HL-60 (cell line): ENCODE measurements around the gene RAP1B.

Experiments
- DNase-seq, 2 experiments: peaks; one replicate each; pipeline ENCODE4 v3.0.0-alpha.2; 2010 to 2020; ENCODE audit warnings: low read depth in 1 of 2, low spot score in 1 of 2
- H3K27ac ChIP-seq: fragments of 250-450 bp; sonication (Bioruptor Pico); replicated peaks from 2 replicates; pipeline ENCODE4 v1.5.1; 2020; ENCODE audit warnings: mild to moderate bottlenecking, moderate library complexity
- H3K27me3 ChIP-seq: fragments of 250-450 bp; sonication (Bioruptor Pico); 2 replicates; pipeline ENCODE4 v1.5.1; 2021; ENCODE audit warnings: mild to moderate bottlenecking, moderate library complexity; ENCODE audit not compliant: insufficient read depth, poor library complexity, severe bottlenecking
- H3K4me3 ChIP-seq: replicated peaks from 2 replicates; pipeline ENCODE4 v1.5.1; 2011; ENCODE audit warnings: mild to moderate bottlenecking, control low read depth, low read length; ENCODE audit not compliant: insufficient read depth
- GABPA ChIP-seq: IDR thresholded peaks from 2 replicates; pipeline ENCODE4 v1.6.1; 2012; ENCODE audit warnings: low read depth
- POLR2AphosphoS5 ChIP-seq: IDR thresholded peaks from 2 replicates; pipeline ENCODE4 v1.6.1; 2012; ENCODE audit warnings: low read depth
- SPI1 ChIP-seq: IDR thresholded peaks from 2 replicates; pipeline ENCODE4 v1.6.1; 2012; ENCODE audit warnings: low read depth, mild to moderate bottlenecking, borderline replicate concordance
- TF ChIP-seq, protein P1 (sequence below): IDR thresholded peaks from one replicate; pipeline ENCODE4 v1.5.1; 2011; ENCODE audit warnings: low read length, control low read depth, inconsistent platforms; ENCODE audit not compliant: insufficient read depth
- TF ChIP-seq, protein P2 (sequence below): IDR thresholded peaks from 2 replicates; pipeline ENCODE4 v1.6.1; 2012; ENCODE audit warnings: low read depth; ENCODE audit not compliant: insufficient replicate concordance

Gene RAP1B

DNA sequence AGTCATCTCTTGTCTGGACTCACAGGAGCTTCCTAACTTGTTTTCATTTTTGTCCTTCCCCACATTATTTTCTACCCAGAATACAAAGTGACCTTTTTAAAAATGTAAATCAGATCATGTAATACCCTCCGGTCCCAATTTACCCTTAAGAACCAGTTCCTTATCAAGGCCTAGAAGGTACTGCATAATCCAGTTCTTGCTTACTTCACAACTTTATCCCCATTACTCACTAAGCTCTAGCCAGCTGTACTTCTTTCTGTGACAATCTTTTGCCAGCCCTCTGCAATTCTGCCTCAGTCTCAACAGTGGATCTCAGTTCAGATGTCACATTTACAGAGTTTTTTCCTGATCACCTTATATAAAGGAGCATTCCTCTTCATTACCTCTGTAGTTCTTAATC is 11.6 kb downstream of the RAP1B start:
- H3K27me3 ChIP-seq, result no peaks in the 10 kb centered on the region
- H3K27ac ChIP-seq, result no peak overlapping the region
- DNase-seq, result no peak
- no peak overlapping the region for H3K4me3 ChIP-seq
- TF ChIP-seq, protein P1, sequence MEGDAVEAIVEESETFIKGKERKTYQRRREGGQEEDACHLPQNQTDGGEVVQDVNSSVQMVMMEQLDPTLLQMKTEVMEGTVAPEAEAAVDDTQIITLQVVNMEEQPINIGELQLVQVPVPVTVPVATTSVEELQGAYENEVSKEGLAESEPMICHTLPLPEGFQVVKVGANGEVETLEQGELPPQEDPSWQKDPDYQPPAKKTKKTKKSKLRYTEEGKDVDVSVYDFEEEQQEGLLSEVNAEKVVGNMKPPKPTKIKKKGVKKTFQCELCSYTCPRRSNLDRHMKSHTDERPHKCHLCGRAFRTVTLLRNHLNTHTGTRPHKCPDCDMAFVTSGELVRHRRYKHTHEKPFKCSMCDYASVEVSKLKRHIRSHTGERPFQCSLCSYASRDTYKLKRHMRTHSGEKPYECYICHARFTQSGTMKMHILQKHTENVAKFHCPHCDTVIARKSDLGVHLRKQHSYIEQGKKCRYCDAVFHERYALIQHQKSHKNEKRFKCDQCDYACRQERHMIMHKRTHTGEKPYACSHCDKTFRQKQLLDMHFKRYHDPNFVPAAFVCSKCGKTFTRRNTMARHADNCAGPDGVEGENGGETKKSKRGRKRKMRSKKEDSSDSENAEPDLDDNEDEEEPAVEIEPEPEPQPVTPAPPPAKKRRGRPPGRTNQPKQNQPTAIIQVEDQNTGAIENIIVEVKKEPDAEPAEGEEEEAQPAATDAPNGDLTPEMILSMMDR, result no peak
- TF ChIP-seq SPI1 (no peak), POLR2AphosphoS5 (no peak), GABPA (no peak)
- TF ChIP-seq, protein P2, sequence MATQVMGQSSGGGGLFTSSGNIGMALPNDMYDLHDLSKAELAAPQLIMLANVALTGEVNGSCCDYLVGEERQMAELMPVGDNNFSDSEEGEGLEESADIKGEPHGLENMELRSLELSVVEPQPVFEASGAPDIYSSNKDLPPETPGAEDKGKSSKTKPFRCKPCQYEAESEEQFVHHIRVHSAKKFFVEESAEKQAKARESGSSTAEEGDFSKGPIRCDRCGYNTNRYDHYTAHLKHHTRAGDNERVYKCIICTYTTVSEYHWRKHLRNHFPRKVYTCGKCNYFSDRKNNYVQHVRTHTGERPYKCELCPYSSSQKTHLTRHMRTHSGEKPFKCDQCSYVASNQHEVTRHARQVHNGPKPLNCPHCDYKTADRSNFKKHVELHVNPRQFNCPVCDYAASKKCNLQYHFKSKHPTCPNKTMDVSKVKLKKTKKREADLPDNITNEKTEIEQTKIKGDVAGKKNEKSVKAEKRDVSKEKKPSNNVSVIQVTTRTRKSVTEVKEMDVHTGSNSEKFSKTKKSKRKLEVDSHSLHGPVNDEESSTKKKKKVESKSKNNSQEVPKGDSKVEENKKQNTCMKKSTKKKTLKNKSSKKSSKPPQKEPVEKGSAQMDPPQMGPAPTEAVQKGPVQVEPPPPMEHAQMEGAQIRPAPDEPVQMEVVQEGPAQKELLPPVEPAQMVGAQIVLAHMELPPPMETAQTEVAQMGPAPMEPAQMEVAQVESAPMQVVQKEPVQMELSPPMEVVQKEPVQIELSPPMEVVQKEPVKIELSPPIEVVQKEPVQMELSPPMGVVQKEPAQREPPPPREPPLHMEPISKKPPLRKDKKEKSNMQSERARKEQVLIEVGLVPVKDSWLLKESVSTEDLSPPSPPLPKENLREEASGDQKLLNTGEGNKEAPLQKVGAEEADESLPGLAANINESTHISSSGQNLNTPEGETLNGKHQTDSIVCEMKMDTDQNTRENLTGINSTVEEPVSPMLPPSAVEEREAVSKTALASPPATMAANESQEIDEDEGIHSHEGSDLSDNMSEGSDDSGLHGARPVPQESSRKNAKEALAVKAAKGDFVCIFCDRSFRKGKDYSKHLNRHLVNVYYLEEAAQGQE, result no peak

GRCh38 chr12:68623059-68623458 is 12.4 kb downstream of the RAP1B start:
- TF ChIP-seq GABPA (no peak), SPI1 (no peak), POLR2AphosphoS5 (no peak)
- TF ChIP-seq, protein P1, result no peak
- TF ChIP-seq, protein P2, result no peak
- H3K27me3 ChIP-seq, result no peaks in the 10 kb centered on the region
- no peak for DNase-seq
- no peak overlapping the region for H3K27ac ChIP-seq
- no peak overlapping the region for H3K4me3 ChIP-seq

- Histone ChIP-seq H3K27me3 (no peaks in the 10 kb centered on the region), H3K4me3 (no peak overlapping the region), H3K27ac (no peak overlapping the region)
- DNase-seq, result no peak
- TF ChIP-seq SPI1 (no peak), POLR2AphosphoS5 (no peak), GABPA (no peak)
- TF ChIP-seq, protein P1, result no peak
- TF ChIP-seq, protein P2, result no peak
Measured at GRCh38 chr12:68623984-68624383, 13.3 kb downstream of the RAP1B start.
